ENCODE measurements around the gene RTCB.
"Not testable (repeated sequence)": the region's sequence is repeated elsewhere in the genome, so short reads cannot be mapped to it uniquely, and the experiment has no call there.

The RTCB gene

GRCh38 chr22:32357567-32357966, 54.5 kb downstream of the RTCB start, which contains the start of gene RFPL3:
Gene RFPL3, plus strand, starts transcription at chr22:32357867. Its CDS starts 205 bp downstream, at chr22:32358072.
- not testable (repeated sequence) for H3K27me3 ChIP-seq (ENCODE audit: control insufficient read depth, insufficient read depth, low read length); H3K4me3 ChIP-seq (ENCODE audit: low read depth, low read length); H3K9me3 ChIP-seq (ENCODE audit: control insufficient read depth, insufficient read depth, low read depth, low read length); H3K36me3 ChIP-seq (ENCODE audit: control insufficient read depth, insufficient read depth, low read length); H3K9ac ChIP-seq (ENCODE audit: low read length); H3K4me1 ChIP-seq (ENCODE audit: control insufficient read depth, insufficient read depth, low read length); H3K27ac ChIP-seq (ENCODE audit: low read depth, low read length)

GRCh38 chr22:32355760-32356159, 56.3 kb downstream of the RTCB start:
- Histone ChIP-seq H3K4me1 (ENCODE audit: control insufficient read depth, insufficient read depth, low read length) (peaks cover 8% of the 10 kb centered on the region), H3K4me3 (ENCODE audit: low read depth, low read length) (no peak overlapping the region), H3K27me3 (ENCODE audit: control insufficient read depth, insufficient read depth, low read length) (no peaks in the 10 kb centered on the region), H3K27ac (ENCODE audit: low read depth, low read length) (no peak overlapping the region), H3K9me3 (ENCODE audit: control insufficient read depth, insufficient read depth, low read depth, low read length) (no peaks in the 10 kb centered on the region), H3K36me3 (ENCODE audit: control insufficient read depth, insufficient read depth, low read length) (no peaks in the 10 kb centered on the region), H3K9ac (ENCODE audit: low read length) (no peak overlapping the region)

GRCh38 chr22:32354360-32355351, 57.4 kb downstream of the RTCB start:
- Histone ChIP-seq H3K9me3 (ENCODE audit: control insufficient read depth, insufficient read depth, low read depth, low read length) (no peaks in the 10 kb centered on the region), H3K27me3 (ENCODE audit: control insufficient read depth, insufficient read depth, low read length) (no peaks in the 10 kb centered on the region), H3K4me1 (ENCODE audit: control insufficient read depth, insufficient read depth, low read length) (peaks cover 8% of the 10 kb centered on the region), H3K9ac (ENCODE audit: low read length) (no peak overlapping the region), H3K27ac (ENCODE audit: low read depth, low read length) (no peak overlapping the region), H3K36me3 (ENCODE audit: control insufficient read depth, insufficient read depth, low read length) (no peaks in the 10 kb centered on the region), H3K4me3 (ENCODE audit: low read depth, low read length) (no peak overlapping the region)

DNA sequence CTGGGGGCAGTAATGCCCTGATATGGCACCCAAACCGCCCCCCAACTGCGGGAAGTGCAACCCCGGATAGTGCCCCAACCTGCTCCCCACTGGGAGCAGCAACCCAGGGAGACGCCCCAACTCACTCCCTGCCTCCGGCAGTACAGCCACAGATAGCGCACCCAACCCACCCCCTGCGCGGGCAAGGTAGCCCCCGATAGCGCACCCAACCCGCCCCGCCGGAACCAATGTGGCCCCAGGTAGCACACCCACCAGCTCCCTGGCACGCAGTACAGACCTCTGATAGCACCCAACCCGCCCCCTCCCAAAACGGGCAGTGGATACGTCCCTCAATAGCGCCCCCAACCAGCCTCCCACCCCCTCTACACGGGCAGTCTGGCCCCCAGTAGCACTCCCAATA, 58.2 kb downstream of the RTCB start:
- H3K4me1 ChIP-seq (ENCODE audit: control insufficient read depth, insufficient read depth, low read length): peaks cover 8% of the 10 kb centered on the region
- no peak overlapping the region for H3K27ac ChIP-seq (ENCODE audit: low read depth, low read length)
- no peak overlapping the region for H3K9ac ChIP-seq (ENCODE audit: low read length)
- no peaks in the 10 kb centered on the region for H3K36me3 ChIP-seq (ENCODE audit: control insufficient read depth, insufficient read depth, low read length)
- H3K27me3 ChIP-seq (ENCODE audit: control insufficient read depth, insufficient read depth, low read length): no peaks in the 10 kb centered on the region
- H3K4me3 ChIP-seq (ENCODE audit: low read depth, low read length): no peak overlapping the region
- no peaks in the 10 kb centered on the region for H3K9me3 ChIP-seq (ENCODE audit: control insufficient read depth, insufficient read depth, low read depth, low read length)

DNA sequence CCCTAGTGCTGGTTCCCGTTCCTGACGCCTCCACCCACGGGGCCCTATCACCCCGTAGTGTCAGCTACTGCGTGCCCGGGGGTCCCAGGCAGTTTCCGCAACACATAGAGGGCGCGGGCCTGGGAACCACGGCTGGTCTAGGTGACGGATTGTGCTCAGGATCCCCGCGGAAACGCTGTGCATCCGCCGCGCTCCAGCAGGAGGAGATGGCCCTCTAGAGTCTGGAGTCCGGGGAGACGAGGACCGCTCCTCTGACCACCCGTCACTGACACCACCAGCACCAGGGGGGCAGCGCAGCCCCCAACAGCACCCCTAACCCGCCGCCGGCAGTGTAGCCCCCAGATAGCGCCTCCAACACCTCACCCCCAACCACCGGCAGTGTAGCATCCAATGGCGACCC, 58.8 kb downstream of the RTCB start:
- Histone ChIP-seq H3K4me1 (ENCODE audit: control insufficient read depth, insufficient read depth, low read length) (peaks cover 8% of the 10 kb centered on the region), H3K27ac (ENCODE audit: low read depth, low read length) (no peak overlapping the region), H3K9me3 (ENCODE audit: control insufficient read depth, insufficient read depth, low read depth, low read length) (no peaks in the 10 kb centered on the region), H3K36me3 (ENCODE audit: control insufficient read depth, insufficient read depth, low read length) (no peaks in the 10 kb centered on the region), H3K27me3 (ENCODE audit: control insufficient read depth, insufficient read depth, low read length) (no peaks in the 10 kb centered on the region), H3K9ac (ENCODE audit: low read length) (no peak overlapping the region), H3K4me3 (ENCODE audit: low read depth, low read length) (no peak overlapping the region)

GRCh38 chr22:32352681-32353080, 59.4 kb downstream of the RTCB start:
- no peaks in the 10 kb centered on the region for H3K36me3 ChIP-seq (ENCODE audit: control insufficient read depth, insufficient read depth, low read length)
- no peak overlapping the region for H3K4me3 ChIP-seq (ENCODE audit: low read depth, low read length)
- no peak overlapping the region for H3K27ac ChIP-seq (ENCODE audit: low read depth, low read length)
- no peaks in the 10 kb centered on the region for H3K9me3 ChIP-seq (ENCODE audit: control insufficient read depth, insufficient read depth, low read depth, low read length)
- no peak overlapping the region for H3K9ac ChIP-seq (ENCODE audit: low read length)
- no peaks in the 10 kb centered on the region for H3K27me3 ChIP-seq (ENCODE audit: control insufficient read depth, insufficient read depth, low read length)
- peaks cover 8% of the 10 kb centered on the region for H3K4me1 ChIP-seq (ENCODE audit: control insufficient read depth, insufficient read depth, low read length)

DNA sequence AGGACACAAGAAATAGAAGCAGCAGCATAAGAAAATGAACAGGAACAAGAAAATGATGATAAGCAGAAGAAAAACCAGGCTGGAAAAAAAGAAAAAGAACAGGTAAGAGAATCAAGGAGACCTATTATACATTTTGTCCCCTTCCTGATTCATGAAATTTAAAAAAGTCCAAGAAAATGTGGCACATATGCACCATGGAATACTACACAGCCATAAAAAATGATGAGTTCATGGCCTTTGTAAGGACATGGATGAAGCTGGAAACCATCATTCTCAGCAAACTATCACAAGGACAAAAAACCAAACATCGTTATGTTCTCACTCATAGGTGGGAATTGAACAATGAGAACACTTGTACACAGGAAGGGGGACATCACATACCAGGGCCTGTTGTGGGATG, 60.2 kb downstream of the RTCB start:
- not testable (repeated sequence) for H3K36me3 ChIP-seq (ENCODE audit: control insufficient read depth, insufficient read depth, low read length); H3K4me3 ChIP-seq (ENCODE audit: low read depth, low read length); H3K27ac ChIP-seq (ENCODE audit: low read depth, low read length); H3K4me1 ChIP-seq (ENCODE audit: control insufficient read depth, insufficient read depth, low read length); H3K9me3 ChIP-seq (ENCODE audit: control insufficient read depth, insufficient read depth, low read depth, low read length); H3K9ac ChIP-seq (ENCODE audit: low read length); H3K27me3 ChIP-seq (ENCODE audit: control insufficient read depth, insufficient read depth, low read length)

- Histone ChIP-seq H3K4me3 (ENCODE audit: low read depth, low read length) (no peak overlapping the region), H3K9ac (ENCODE audit: low read length) (no peak overlapping the region), H3K27me3 (ENCODE audit: control insufficient read depth, insufficient read depth, low read length) (no peaks in the 10 kb centered on the region), H3K4me1 (ENCODE audit: control insufficient read depth, insufficient read depth, low read length) (no peaks in the 10 kb centered on the region), H3K27ac (ENCODE audit: low read depth, low read length) (no peak overlapping the region), H3K36me3 (ENCODE audit: control insufficient read depth, insufficient read depth, low read length) (no peaks in the 10 kb centered on the region), H3K9me3 (ENCODE audit: control insufficient read depth, insufficient read depth, low read depth, low read length) (no peaks in the 10 kb centered on the region)
These were observed 63.9 kb downstream of the RTCB start for GRCh38 chr22:32348031-32348611.

DNA sequence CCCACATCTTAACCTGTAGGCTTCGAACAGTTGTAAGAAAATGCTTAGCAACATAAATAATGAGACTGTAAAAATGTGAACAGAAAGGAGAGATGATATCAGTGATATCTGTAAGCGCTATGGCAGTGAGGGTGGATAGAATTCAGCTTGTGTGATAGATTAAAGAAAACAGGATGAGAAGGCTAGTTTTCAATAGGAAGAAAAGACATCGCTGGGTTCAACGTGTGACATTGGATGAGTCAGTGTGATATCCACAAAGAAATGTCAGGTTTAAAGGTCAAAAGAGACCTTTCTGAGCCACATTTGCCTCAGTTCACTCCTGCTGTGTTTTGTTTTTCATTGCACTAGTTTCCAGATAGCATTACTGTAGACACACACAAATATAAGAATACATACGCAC, 68.1 kb downstream of the RTCB start:
- no peak overlapping the region for H3K9ac ChIP-seq (ENCODE audit: low read length)
- 0 out of 2 replicates have a peak, but pooled peaks cover 9% of the 10 kb centered on the region for H3K27me3 ChIP-seq (ENCODE audit: control insufficient read depth, insufficient read depth, low read length)
- H3K9me3 ChIP-seq (ENCODE audit: control insufficient read depth, insufficient read depth, low read depth, low read length): no peaks in the 10 kb centered on the region
- no peak overlapping the region for H3K27ac ChIP-seq (ENCODE audit: low read depth, low read length)
- H3K4me1 ChIP-seq (ENCODE audit: control insufficient read depth, insufficient read depth, low read length): no peaks in the 10 kb centered on the region
- no peaks in the 10 kb centered on the region for H3K36me3 ChIP-seq (ENCODE audit: control insufficient read depth, insufficient read depth, low read length)
- H3K4me3 ChIP-seq (ENCODE audit: low read depth, low read length): no peak overlapping the region

DNA sequence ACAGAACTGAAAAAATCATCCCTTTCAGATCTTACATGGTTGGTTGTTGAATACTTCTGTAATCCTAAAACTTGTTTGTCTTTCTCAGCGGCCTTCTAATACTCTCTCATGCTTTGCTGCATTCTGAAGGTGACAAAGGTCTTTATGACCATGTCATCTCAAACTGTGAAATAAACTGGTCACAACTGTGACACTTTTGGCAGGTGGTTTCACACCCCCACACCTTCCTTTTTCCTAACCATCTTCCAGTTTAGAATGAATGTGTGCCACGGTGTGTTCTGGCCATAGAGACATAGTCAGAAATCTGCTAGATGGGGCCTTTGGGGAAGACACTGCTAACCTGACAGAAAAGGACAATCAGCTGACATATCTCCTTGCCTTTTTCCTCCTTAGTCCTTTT, 69.1 kb downstream of the RTCB start:
- H3K36me3 ChIP-seq (ENCODE audit: control insufficient read depth, insufficient read depth, low read length): no peaks in the 10 kb centered on the region
- H3K27ac ChIP-seq (ENCODE audit: low read depth, low read length): no peak overlapping the region
- H3K4me1 ChIP-seq (ENCODE audit: control insufficient read depth, insufficient read depth, low read length): no peaks in the 10 kb centered on the region
- no peaks in the 10 kb centered on the region for H3K9me3 ChIP-seq (ENCODE audit: control insufficient read depth, insufficient read depth, low read depth, low read length)
- no peak overlapping the region for H3K9ac ChIP-seq (ENCODE audit: low read length)
- no peak overlapping the region for H3K4me3 ChIP-seq (ENCODE audit: low read depth, low read length)
- H3K27me3 ChIP-seq (ENCODE audit: control insufficient read depth, insufficient read depth, low read length): 0 out of 2 replicates have a peak, but pooled peaks cover 9% of the 10 kb centered on the region

DNA sequence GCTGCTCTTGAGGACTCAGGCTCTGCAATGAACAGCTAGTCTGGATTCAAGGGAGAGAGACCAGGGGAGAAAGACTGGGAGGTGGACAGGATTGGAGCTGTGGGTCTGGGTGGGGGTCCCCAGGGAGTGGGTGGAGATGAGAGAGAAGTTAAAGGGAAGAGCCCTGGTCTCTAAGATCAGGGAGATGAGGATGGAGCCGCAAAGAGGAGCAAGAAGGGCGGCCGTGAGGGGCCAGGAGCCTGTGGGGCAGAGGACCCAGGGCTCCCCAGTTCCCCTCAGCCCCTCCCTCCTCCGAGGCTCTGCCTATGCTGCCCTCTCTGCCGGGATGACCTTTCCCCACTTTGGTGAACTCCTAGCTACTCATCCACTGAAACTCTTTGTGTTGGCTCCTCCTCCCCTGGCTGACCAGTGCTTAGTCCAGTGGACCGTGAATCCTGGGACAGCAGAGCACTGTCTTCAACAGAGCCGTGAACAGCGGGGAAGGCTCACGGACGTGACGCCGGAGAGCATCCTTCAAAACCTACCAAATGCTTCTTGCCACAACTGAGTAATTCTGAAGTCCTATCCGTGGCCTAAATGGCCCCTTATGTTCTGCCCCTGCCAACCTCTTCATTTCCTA, 70.8 kb downstream of the RTCB start:
- Histone ChIP-seq H3K9me3 (ENCODE audit: control insufficient read depth, insufficient read depth, low read depth, low read length) (no peaks in the 10 kb centered on the region), H3K27ac (ENCODE audit: low read depth, low read length) (no peak overlapping the region), H3K27me3 (ENCODE audit: control insufficient read depth, insufficient read depth, low read length) (0 out of 2 replicates have a peak, but pooled peaks cover 9% of the 10 kb centered on the region), H3K4me3 (ENCODE audit: low read depth, low read length) (no peak overlapping the region), H3K9ac (ENCODE audit: low read length) (no peak overlapping the region), H3K36me3 (ENCODE audit: control insufficient read depth, insufficient read depth, low read length) (no peaks in the 10 kb centered on the region), H3K4me1 (ENCODE audit: control insufficient read depth, insufficient read depth, low read length) (peaks cover 4% of the 10 kb centered on the region; the same call in 1 of the 2 replicates)
